RWPE2 (cell line): Measurements from ENCODE around the gene HAL.

ENCODE experiments used
- ATAC-seq: fragments of 200-7000 bp; cut with Tn5 transposase; 3 replicates; pipeline ENCODE4 v1.9.1; 2021; ENCODE audit warnings: low read depth
- DNase-seq: peaks from one replicate; pipeline ENCODE4 v3.0.0-alpha.2; 2020; ENCODE audit warnings: low spot score
- H3K27ac ChIP-seq: fragments of 450-650 bp; 2 replicates; pipeline ENCODE4 v1.5.1; 2017; ENCODE audit warnings: mild to moderate bottlenecking; ENCODE audit not compliant: poor library complexity, severe bottlenecking
- H3K27me3 ChIP-seq: fragments of 250-450 bp; sonication (Bioruptor Pico); 2 replicates; pipeline ENCODE4 v1.5.1; 2021; ENCODE audit warnings: mild to moderate bottlenecking, moderate library complexity; ENCODE audit not compliant: insufficient read depth, poor library complexity, severe bottlenecking
- H3K36me3 ChIP-seq: fragments of 250-450 bp; sonication (Bioruptor Pico); 2 replicates; pipeline ENCODE4 v1.5.1; 2020; ENCODE audit warnings: low read depth, mild to moderate bottlenecking, moderate library complexity
- H3K4me1 ChIP-seq: fragments of 250-450 bp; sonication (Bioruptor Pico); 2 replicates; pipeline ENCODE4 v1.5.1; 2021; ENCODE audit warnings: mild to moderate bottlenecking, moderate library complexity; ENCODE audit not compliant: insufficient read depth, poor library complexity, severe bottlenecking
- H3K4me3 ChIP-seq: fragments of 250-450 bp; sonication (Bioruptor Pico); 2 replicates; pipeline ENCODE4 v1.5.1; 2021; ENCODE audit warnings: mild to moderate bottlenecking, moderate library complexity; ENCODE audit not compliant: severe bottlenecking
- H3K9me3 ChIP-seq: fragments of 250-450 bp; sonication (Bioruptor Pico); 2 replicates; pipeline ENCODE4 v1.5.1; 2021; ENCODE audit warnings: mild to moderate bottlenecking, moderate library complexity; ENCODE audit not compliant: severe bottlenecking
- TF ChIP-seq, protein P1 (sequence below): fragments of 450-650 bp; IDR thresholded peaks from one replicate; pipeline ENCODE4 v1.5.1; 2017; ENCODE audit warnings: mild to moderate bottlenecking, moderate library complexity; ENCODE audit not compliant: poor library complexity, severe bottlenecking

Gene HAL

DNA sequence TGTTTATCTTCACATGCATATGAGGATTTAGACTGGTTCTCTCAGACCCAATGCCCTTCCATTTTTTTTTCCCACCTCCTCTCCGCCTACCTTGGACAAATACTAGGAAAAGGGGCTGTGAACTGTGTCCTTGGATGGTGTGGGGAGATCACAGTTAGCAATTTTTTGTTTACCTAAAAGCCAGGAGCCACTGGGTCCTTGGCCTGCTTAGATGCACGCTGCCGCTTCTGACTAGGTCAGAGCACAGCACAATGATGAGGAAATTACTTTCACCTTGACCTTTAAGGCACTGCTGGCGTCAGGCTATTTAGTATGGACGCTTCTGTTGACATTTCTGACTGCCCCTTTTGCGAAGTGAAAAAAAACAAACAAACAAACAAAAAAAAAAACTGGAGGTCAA, 55.6 kb downstream of the HAL start:
- ATAC-seq (no peak), DNase-seq (no peak)
- Histone ChIP-seq H3K27ac (no peak overlapping the region), H3K36me3 (no peaks in the 10 kb centered on the region), H3K27me3 (no peaks in the 10 kb centered on the region), H3K9me3 (no peaks in the 10 kb centered on the region), H3K4me3 (no peak overlapping the region), H3K4me1 (no peaks in the 10 kb centered on the region)
- TF ChIP-seq, protein P1, sequence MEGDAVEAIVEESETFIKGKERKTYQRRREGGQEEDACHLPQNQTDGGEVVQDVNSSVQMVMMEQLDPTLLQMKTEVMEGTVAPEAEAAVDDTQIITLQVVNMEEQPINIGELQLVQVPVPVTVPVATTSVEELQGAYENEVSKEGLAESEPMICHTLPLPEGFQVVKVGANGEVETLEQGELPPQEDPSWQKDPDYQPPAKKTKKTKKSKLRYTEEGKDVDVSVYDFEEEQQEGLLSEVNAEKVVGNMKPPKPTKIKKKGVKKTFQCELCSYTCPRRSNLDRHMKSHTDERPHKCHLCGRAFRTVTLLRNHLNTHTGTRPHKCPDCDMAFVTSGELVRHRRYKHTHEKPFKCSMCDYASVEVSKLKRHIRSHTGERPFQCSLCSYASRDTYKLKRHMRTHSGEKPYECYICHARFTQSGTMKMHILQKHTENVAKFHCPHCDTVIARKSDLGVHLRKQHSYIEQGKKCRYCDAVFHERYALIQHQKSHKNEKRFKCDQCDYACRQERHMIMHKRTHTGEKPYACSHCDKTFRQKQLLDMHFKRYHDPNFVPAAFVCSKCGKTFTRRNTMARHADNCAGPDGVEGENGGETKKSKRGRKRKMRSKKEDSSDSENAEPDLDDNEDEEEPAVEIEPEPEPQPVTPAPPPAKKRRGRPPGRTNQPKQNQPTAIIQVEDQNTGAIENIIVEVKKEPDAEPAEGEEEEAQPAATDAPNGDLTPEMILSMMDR, result no peak
